DND-41 (cell line): ENCODE data around the gene TAS2R41.
"Not testable (repeated sequence)": the region's sequence is repeated elsewhere in the genome, so short reads cannot be mapped to it uniquely, and the experiment has no call there.

Source experiments
- ATAC-seq: fragments of 200-7000 bp; cut with Tn5 transposase; 3 replicates; pipeline ENCODE4 v1.9.1; 2021; ENCODE audit warnings: low read depth; ENCODE audit not compliant: insufficient read depth
- DNase-seq: peaks from one replicate; pipeline ENCODE4 v3.0.0-alpha.2; 2020
- H2AFZ ChIP-seq: 2 replicates; pipeline ENCODE4 v1.6.0; 2012; ENCODE audit warnings: low read depth, low read length
- H3K27ac ChIP-seq: 2 replicates; pipeline ENCODE4 v1.5.1; 2012; ENCODE audit warnings: low read length, inconsistent platforms
- H3K27me3 ChIP-seq: fragments of 200-600 bp; sonication (generic); 2 replicates; pipeline ENCODE4 v1.6.0; 2012; ENCODE audit warnings: low read length, mild to moderate bottlenecking, inconsistent platforms; ENCODE audit not compliant: insufficient read depth, poor library complexity
- H3K36me3 ChIP-seq: 2 replicates; pipeline ENCODE4 v1.5.1; 2012; ENCODE audit warnings: low read length, inconsistent platforms; ENCODE audit not compliant: insufficient read depth
- H3K4me1 ChIP-seq: 2 replicates; pipeline ENCODE4 v1.5.1; 2012; ENCODE audit warnings: mild to moderate bottlenecking, low read length; ENCODE audit not compliant: insufficient read depth
- H3K4me2 ChIP-seq: 2 replicates; pipeline ENCODE4 v1.6.0; 2012; ENCODE audit warnings: mild to moderate bottlenecking, moderate library complexity, low read length, inconsistent platforms; ENCODE audit not compliant: insufficient read depth
- H3K4me3 ChIP-seq, 2 experiments: fragments of 200-600 bp in 1 of 2; shearing (Covaris generic) in 1 of 2; 2 replicates each; pipeline ENCODE4 v1.5.1; 2012 to 2016; ENCODE audit warnings: inconsistent platforms in 2 of 2, low read length in 2 of 2, mild to moderate bottlenecking in 2 of 2, low read depth in 1 of 2, moderate library complexity in 1 of 2
- H3K79me2 ChIP-seq: 2 replicates; pipeline ENCODE4 v1.6.0; 2012; ENCODE audit warnings: low read length, inconsistent platforms; ENCODE audit not compliant: insufficient read depth
- H3K9ac ChIP-seq: 2 replicates; pipeline ENCODE4 v1.6.0; 2012; ENCODE audit warnings: low read depth, mild to moderate bottlenecking, inconsistent platforms, low read length, moderate library complexity
- H3K9me3 ChIP-seq: 2 replicates; pipeline ENCODE4 v1.5.1; 2012; ENCODE audit warnings: low read length, moderate library complexity, mild to moderate bottlenecking, inconsistent platforms; ENCODE audit not compliant: insufficient read depth, severe bottlenecking
- H4K20me1 ChIP-seq: 2 replicates; pipeline ENCODE4 v1.6.0; 2012; ENCODE audit warnings: low read length; ENCODE audit not compliant: insufficient read depth
- CTCF ChIP-seq: IDR thresholded peaks from 2 replicates; pipeline ENCODE4 v1.5.1; 2012; ENCODE audit warnings: borderline replicate concordance, low read length, moderate library complexity, mild to moderate bottlenecking; ENCODE audit not compliant: poor library complexity, severe bottlenecking; ENCODE audit errors: extremely low read depth
- EZH2 ChIP-seq: IDR thresholded peaks from 3 replicates; pipeline ENCODE4 v1.6.1; 2012; ENCODE audit warnings: borderline replicate concordance, low read depth, mild to moderate bottlenecking, moderate library complexity, low read length, inconsistent platforms; ENCODE audit not compliant: severe bottlenecking

TAS2R41 gene

GRCh38 chr7:143463556-143463955 is 14.1 kb upstream of the TAS2R41 start:
- no peaks in the 10 kb centered on the region for H3K4me1 ChIP-seq
- H3K36me3 ChIP-seq, result no peaks in the 10 kb centered on the region
- H3K9me3 ChIP-seq, result peaks cover 4% of the 10 kb centered on the region
- H3K27ac ChIP-seq, result no peak overlapping the region
- H3K27me3 ChIP-seq, result no peaks in the 10 kb centered on the region
- ATAC-seq (no peak), DNase-seq (no peak)
- no peak overlapping the region for H2AFZ ChIP-seq
- H3K4me2 ChIP-seq, result no peak overlapping the region
- no peak overlapping the region for H3K4me3 ChIP-seq
- H3K79me2 ChIP-seq, result no peaks in the 10 kb centered on the region
- no peak overlapping the region for H3K9ac ChIP-seq
- TF ChIP-seq CTCF (no peak), EZH2 (no peak)
- H4K20me1 ChIP-seq, result no peaks in the 10 kb centered on the region

- DNase-seq (no peak), ATAC-seq (no peak)
- no peaks in the 10 kb centered on the region for H3K4me1 ChIP-seq
- no peaks in the 10 kb centered on the region for H3K27me3 ChIP-seq
- TF ChIP-seq CTCF (no peak), EZH2 (no peak)
- no peaks in the 10 kb centered on the region for H3K79me2 ChIP-seq
- no peak overlapping the region for H3K9ac ChIP-seq
- H3K4me2 ChIP-seq, result no peak overlapping the region
- H3K27ac ChIP-seq, result no peak overlapping the region
- no peak overlapping the region for H2AFZ ChIP-seq
- no peaks in the 10 kb centered on the region for H3K36me3 ChIP-seq
- H4K20me1 ChIP-seq, result no peaks in the 10 kb centered on the region
- H3K9me3 ChIP-seq, result peaks cover 4% of the 10 kb centered on the region
- no peak overlapping the region for H3K4me3 ChIP-seq
Observed at GRCh38 chr7:143463957-143464356, 13.7 kb upstream of the TAS2R41 start.

- Histone ChIP-seq H3K4me2 (no peak overlapping the region), H3K4me3 (no peak overlapping the region), H2AFZ (no peak overlapping the region), H4K20me1 (no peaks in the 10 kb centered on the region), H3K27me3 (peaks cover 5% of the 10 kb centered on the region), H3K9me3 (no peaks in the 10 kb centered on the region), H3K27ac (no peak overlapping the region), H3K4me1 (no peaks in the 10 kb centered on the region), H3K9ac (no peak overlapping the region), H3K36me3 (no peaks in the 10 kb centered on the region), H3K79me2 (no peaks in the 10 kb centered on the region)
- TF ChIP-seq CTCF, result no peak
- no peak for TF ChIP-seq EZH2
- DNase-seq (no peak), ATAC-seq (no peak)
Observed at GRCh38 chr7:143467724-143468123, 9.9 kb upstream of the TAS2R41 start.

GRCh38 chr7:143472071-143472689 is 5.5 kb upstream of the TAS2R41 start:
- not testable (repeated sequence) for H3K36me3 ChIP-seq, H3K4me2 ChIP-seq, H2AFZ ChIP-seq, DNase-seq, H3K79me2 ChIP-seq, H3K4me1 ChIP-seq, H3K9ac ChIP-seq, ATAC-seq, H3K9me3 ChIP-seq, H3K4me3 ChIP-seq, H3K27me3 ChIP-seq, H4K20me1 ChIP-seq, H3K27ac ChIP-seq
